AG04450 (cell line): ENCODE data around the gene DTX4. TPM values are rescaled to one million over a fixed set of nuclear protein-coding genes. Genes with fewer than 3 reads are reported as not detected.

ENCODE experiments used
- CTCF ChIA-PET: fragments of 300-600, 350-600 bp; formaldehyde crosslinking; extraction: SDS; loops from one replicate; lab custom pipeline; 2022; ENCODE audit warnings: antibody characterized with exemption, inconsistent platforms; lab: Charles Lee
- POLR2A ChIA-PET: fragments of 350-600 bp; formaldehyde crosslinking; extraction: SDS; loops from one replicate; lab custom pipeline; 2021; ENCODE audit warnings: antibody characterized with exemption, inconsistent platforms; lab: Yijun Ruan, JAX
- DNase-seq: peaks from one replicate; pipeline ENCODE4 v3.0.0-alpha.2; 2011; ENCODE audit warnings: low read depth, low spot score
- H3K27ac ChIP-seq: one replicate; pipeline ENCODE4 v1.5.1; 2012; ENCODE audit warnings: low read depth, low read length, control low read depth
- H3K27me3 ChIP-seq: one replicate; pipeline ENCODE4 v1.6.0; 2012; ENCODE audit warnings: low read length; ENCODE audit not compliant: control insufficient read depth, insufficient read depth
- H3K4me3 ChIP-seq: 2 replicates; pipeline ENCODE4 v1.5.1; 2011; ENCODE audit warnings: mild to moderate bottlenecking, low read depth, low read length, control low read depth
- H3K9me3 ChIP-seq: 2 replicates; pipeline ENCODE4 v1.5.1; 2012; ENCODE audit warnings: low read length; ENCODE audit not compliant: control insufficient read depth, insufficient read depth
- CTCF ChIP-seq: IDR thresholded peaks from 2 replicates; pipeline ENCODE4 v1.5.1; 2011; ENCODE audit warnings: low read depth, low read length, control low read depth, inconsistent platforms
- polyA plus RNA-seq: library from polyadenylated mRNA; depleted of rRNA; stranded (reverse); fragments of >200 nt; gene quantifications from 2 replicates; pipeline ENCODE4 v1.2.3, GENCODE V29; 2011

DTX4 gene
- polyA plus RNA-seq, 1 experiment, result 1.4 TPM

- Histone ChIP-seq H3K27ac (peak overlapping the region; percentile 47), H3K27me3 (peaks cover 4% of the 10 kb centered on the region), H3K4me3 (no peak overlapping the region), H3K9me3 (no peaks in the 10 kb centered on the region)
- ChIA-PET CTCF (interaction anchor here (0.6 to 8.3 kb wide), 34 partner anchors 11 to 646 kb away, joined by 3 to 149 read pairs (median 4); partner anchors contain the start of genes DTX4, FAM111A, LPXN and MPEG1), POLR2A (interaction anchor here (0.6 to 1.1 kb wide), 3 partner anchors 50 to 309 kb away, joined by 3 to 7 read pairs (median 4); partner anchors contain the start of genes DTX4 and FAM111A)
- TF ChIP-seq CTCF, result peak; percentile 62
- peak; percentile 71 for DNase-seq
Observed at GRCh38 chr11:59221441-59221840, 49.5 kb downstream of the DTX4 start.

GRCh38 chr11:59222464-59223060 lies 50.6 kb downstream of the DTX4 start:
- CTCF ChIA-PET, result interaction anchor here (0.8 to 8.3 kb wide), 13 partner anchors 14 to 315 kb away, joined by 3 to 149 read pairs (median 5); partner anchors contain the start of genes DTX4 and MPEG1
- Histone ChIP-seq H3K4me3 (no peak overlapping the region), H3K27me3 (peaks cover under 1% of the 10 kb centered on the region)

GRCh38 chr11:59223177-59223576 lies 51.2 kb downstream of the DTX4 start:
- TF ChIP-seq CTCF, result no peak
- Histone ChIP-seq H3K27me3 (no peaks in the 10 kb centered on the region), H3K4me3 (no peak overlapping the region), H3K9me3 (no peaks in the 10 kb centered on the region), H3K27ac (no peak overlapping the region)
- POLR2A ChIA-PET, result no interaction called here
- CTCF ChIA-PET, result interaction anchor here (0.8 to 8.3 kb wide), 10 partner anchors 14 to 314 kb away, joined by 3 to 149 read pairs (median 4); partner anchors contain the start of genes DTX4 and MPEG1
- no peak for DNase-seq

More at GRCh38 chr11:59222464-59223060, 50.6 kb downstream of the DTX4 start:
- Histone ChIP-seq H3K27ac (no peak overlapping the region), H3K9me3 (no peaks in the 10 kb centered on the region)
- DNase-seq, result no peak
- POLR2A ChIA-PET, result no interaction called here
- TF ChIP-seq CTCF, result no peak

- no peak for DNase-seq
- POLR2A ChIA-PET, result interaction anchor here (0.8 kb wide), 1 partner anchor 50 kb away, joined by 3 read pairs; no protein-coding TSS in a partner anchor
- CTCF ChIA-PET, result interaction anchor here (1.0 to 8.3 kb wide), 6 partner anchors 15 to 126 kb away, joined by 3 to 149 read pairs (median 6); partner anchors contain the start of genes DTX4 and MPEG1
- Histone ChIP-seq H3K27ac (no peak overlapping the region), H3K27me3 (no peaks in the 10 kb centered on the region), H3K9me3 (no peaks in the 10 kb centered on the region), H3K4me3 (no peak overlapping the region)
- no peak for TF ChIP-seq CTCF
Observed at GRCh38 chr11:59223611-59224010, 51.7 kb downstream of the DTX4 start.
